ENCODE results near the gene SLC12A1.

Gene SLC12A1

DNA sequence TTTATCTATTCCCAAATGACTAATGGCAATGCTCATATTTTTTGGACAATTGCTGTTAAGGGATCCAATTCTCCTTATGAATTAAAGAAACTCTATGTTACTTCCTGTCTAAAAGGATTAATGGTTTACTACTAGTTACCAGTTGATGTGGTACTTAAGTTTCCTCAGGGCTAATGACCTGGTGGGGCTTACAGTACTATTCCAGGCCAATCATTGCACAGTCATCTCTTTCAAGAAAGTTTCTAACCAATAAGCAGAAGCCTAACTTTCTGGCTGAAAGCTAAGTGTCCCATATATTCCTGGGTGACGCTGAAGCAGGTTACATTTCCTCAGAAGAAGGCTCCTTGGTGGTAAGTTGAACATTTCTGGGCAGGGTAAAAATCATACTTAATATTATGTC is at the start of gene SLC12A1:
SLC12A1 (plus strand) TSS at position 322 of the 400 bp plus-strand sequence. CDS start 1,418 bp downstream, outside the sequence.
- DNase-seq: no peak

GRCh38 chr15:48168616-48169015 is 37.5 kb upstream of the SLC12A1 start:
- no peak for DNase-seq

GRCh38 chr15:48170981-48171380 is 35.1 kb upstream of the SLC12A1 start:
- no peak for DNase-seq

DNA sequence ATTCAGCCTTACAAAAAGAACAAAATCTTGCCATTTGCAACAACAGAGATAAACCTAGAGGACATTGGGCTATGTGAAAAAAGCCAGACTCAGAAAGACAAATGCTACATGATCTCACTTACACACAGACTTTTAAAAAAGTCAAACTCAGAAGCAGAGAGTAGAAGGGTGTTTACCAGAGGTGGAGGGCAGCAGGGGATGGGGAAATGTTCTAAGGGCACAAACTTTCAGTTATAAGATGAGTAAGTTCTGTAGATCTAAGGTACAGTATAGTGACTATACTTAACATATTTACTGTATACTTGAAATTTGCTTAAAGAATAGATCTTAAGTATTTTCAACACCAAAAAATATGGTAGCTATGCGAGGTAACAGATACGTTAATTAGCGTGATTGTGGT is 31.0 kb upstream of the SLC12A1 start:
- DNase-seq: no peak

DNA sequence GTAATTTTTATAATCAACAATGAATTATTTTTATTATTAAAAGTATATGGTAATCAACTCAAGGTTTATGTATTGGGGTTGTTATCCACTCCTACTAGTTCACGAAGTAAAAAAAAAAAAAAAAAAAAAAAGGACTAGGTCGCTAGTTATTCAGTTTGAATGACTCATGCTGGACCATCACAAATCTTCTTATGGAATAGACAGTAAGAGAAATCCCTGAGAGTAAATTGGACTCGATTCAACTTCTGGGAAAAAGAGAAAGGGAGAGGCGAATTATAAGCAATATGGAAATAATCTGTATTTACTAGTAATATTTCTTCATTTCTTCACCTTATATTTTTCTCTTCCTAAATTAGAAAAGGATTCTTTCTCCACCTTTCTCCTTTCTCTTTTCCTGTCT is 30.0 kb upstream of the SLC12A1 start:
- DNase-seq: no peak

DNA sequence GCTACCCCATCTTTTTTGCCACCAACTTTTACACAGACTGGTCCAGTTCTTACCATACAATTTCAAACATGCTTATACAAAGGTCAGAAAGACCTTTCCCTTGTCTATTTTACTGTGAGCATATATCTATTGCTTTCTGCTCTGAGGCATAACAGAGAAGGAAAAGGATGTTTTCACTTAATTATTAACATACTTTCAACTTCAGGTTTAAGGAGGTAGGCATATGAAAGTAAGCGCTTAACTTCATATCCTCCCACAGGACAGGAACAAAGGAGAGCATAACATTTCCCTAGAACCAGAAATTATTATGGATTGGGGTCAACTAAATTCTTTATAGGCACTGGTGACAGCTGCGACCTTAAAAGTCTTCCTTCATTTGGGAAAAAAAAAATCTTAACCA is 29.1 kb upstream of the SLC12A1 start:
- DNase-seq: no peak

DNA sequence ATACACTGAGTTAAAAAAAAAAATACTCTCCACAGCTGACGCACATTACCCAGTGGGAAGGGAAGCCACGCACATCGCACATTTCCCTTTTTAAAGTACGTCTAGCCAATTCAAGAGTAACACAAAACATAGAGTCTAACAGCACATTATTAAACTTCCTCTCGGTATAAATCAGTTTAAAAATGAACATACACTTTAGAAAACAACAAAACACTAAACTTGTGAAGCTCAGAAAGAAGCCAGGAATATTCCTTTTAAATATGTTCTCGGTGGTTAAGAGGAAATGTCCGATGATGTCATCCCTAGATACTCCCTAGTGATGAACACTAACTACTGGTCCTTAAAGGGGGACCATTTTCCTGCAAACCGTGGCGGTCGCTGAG is 28.7 kb upstream of the SLC12A1 start:
- DNase-seq: no peak

- DNase-seq: peak; percentile 57
Measured at GRCh38 chr15:48177766-48178647, 28.1 kb upstream of the SLC12A1 start, which contains the start of gene MYEF2. Gene MYEF2, minus strand, starts transcription at chr15:48178295. Its CDS starts 58 bp downstream, at chr15:48178237.

DNA sequence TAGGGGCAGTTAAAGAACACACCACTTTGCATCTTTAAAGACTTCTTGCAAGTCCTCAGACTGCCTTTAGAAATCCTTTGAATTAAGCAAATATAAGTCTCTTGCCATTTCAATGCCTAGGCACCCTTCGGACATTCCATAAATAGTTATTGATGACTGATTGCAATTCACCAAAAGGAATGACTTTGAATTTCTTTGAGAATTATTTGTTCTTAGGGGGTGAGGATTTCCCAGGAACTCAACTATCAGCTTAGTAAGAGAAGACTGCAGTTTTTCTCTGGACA is 27.5 kb upstream of the SLC12A1 start:
- DNase-seq: no peak

GRCh38 chr15:48182749-48183148 is 23.4 kb upstream of the SLC12A1 start:
- DNase-seq: no peak

DNA sequence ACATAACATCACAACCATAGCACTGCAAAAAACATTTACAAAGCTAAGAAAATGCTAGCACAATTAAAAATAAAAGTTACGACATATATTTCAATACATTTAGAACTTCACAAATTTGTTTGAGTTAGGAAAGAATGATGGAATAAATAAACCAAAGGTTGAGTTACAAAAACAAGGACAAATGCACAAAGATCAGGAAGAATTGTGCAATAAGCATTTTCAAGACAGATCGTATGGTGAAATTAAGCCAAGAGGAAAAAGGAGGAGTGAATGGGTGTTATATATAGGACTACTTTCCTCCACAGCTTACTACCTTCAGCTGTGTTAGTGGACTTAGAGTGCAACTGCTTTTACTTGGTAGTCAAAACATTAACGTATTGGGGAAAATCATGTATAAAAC is 20.6 kb upstream of the SLC12A1 start:
- DNase-seq: no peak

- DNase-seq: no peak
Measured at GRCh38 chr15:48186271-48186670, 19.8 kb upstream of the SLC12A1 start.

- peak; percentile 16 for DNase-seq
Measured at GRCh38 chr15:48190932-48191573, 15.0 kb upstream of the SLC12A1 start.

- DNase-seq: no peak
Measured at GRCh38 chr15:48191574-48192225, 14.4 kb upstream of the SLC12A1 start, which contains the start of gene CTXN2. Gene CTXN2, plus strand, starts transcription at chr15:48191665. Its CDS starts 9,636 bp downstream, at chr15:48201301.

DNA sequence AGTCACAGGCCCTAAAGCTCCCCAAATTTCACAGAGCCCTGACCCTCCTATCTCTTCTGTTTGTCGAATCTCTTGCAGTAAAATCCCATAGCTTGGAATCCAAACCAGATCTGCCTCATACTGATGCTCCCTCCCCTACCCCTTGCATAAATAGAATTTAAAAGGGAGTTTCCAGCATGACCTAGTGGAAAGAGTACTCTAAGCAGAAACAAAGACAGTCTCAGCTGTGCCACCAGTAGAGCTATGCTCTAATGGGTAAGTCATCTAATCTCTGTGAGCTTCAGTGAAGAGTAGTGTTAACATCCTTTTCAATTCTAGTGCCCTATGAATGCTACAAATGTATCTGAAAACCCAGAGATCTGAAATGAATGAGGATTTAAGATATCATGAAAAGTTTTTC is 4.0 kb upstream of the SLC12A1 start:
- no peak for DNase-seq

- no peak for DNase-seq
Measured at GRCh38 chr15:48221261-48221660, 15.2 kb downstream of the SLC12A1 start.

DNA sequence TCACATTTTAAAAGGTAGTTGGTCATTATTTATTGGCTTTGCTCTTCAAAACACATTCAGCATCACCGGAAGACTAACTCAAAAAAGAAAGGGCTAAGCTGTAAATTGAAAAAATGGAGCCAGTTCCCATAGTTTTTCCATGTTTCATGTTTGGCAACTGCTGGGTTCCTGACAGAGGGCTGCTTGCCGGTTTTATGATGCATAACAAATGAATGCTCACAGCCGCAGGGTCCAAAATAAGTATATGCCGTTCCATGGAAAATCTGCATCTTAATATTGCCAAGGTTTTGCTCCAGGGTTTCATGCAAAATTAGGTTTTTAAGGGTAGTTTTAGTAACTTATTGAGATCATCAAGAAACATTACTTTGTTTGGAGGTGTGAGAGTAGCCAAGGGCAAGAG is 15.8 kb downstream of the SLC12A1 start:
- no peak for DNase-seq

- no peak for DNase-seq
Measured at GRCh38 chr15:48222627-48223026, 16.5 kb downstream of the SLC12A1 start.

DNA sequence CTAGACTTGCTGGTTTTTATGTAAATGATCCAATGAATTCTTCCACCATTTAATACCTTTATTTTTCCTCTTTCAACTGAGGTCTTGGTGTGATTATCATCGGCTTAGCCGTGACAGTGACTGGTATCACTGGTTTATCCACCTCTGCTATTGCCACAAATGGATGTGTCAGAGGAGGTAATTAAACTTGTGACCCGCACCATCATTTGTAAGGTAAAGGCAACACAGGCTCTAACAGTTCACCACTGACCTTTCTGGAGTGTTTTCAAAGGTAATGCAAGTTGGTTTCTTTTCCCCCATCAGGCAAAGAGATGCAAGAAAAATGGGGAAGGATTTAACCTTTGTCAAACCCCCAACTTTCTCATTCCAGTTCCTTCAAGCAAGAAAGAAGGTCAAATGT is 19.7 kb downstream of the SLC12A1 start:
- DNase-seq: no peak

DNA sequence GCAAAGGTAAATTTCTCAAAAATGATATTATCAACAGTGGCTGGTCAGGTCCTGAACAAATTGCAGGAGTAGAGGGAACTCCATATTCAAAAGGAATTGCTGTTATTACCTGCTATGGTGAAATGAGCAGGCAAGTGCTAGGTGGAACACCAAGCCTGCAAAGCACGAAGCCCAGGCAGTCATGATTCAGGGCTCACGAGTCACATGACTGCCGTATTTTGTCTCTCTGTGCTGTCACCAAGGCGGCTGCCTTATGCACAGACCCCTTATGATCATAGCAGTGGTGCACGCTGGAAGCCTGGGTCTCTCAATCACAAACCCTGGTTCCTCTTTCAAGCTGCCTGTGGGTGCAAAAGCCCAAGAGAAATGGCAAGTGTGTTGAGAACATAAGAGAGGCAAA is 24.4 kb downstream of the SLC12A1 start:
- no peak for DNase-seq

DNA sequence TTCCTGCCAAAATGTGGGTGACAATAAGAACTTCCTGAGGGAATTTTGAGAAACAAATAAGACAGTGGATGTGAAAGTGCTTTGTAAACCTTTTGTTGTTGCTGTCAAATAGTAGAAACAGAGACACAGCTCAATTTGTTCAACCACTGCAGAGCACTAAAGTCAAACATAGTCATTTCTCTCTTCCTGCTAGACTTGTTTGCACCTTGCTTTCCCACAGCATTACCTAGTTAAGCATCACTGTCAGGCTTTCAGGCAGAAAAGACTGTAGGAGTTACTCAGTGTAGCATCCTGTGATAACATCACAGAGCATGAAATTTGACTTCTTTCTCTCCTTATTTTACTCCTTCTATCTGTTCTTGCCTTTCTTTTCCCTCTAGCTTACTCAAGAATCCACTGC is 27.1 kb downstream of the SLC12A1 start:
- DNase-seq: no peak

DNA sequence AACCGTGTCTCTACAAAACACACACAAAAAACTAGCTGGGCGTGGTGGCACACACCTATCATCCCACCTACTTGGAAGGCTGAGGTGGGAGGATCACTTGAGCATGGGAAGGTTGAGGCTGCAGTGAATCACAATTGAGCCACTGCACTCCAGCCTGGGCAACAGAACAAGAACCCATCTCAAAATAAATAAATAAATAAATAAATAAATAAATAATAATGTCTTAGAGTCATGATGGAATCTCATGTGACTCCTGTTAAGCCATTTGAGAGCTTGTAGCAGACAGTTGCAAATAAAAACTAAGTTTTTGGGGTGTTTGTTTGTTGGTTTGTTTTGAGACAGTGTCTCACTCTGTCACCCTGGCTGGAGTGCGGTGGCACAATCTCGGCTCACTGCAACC is 33.2 kb downstream of the SLC12A1 start:
- no peak for DNase-seq

DNA sequence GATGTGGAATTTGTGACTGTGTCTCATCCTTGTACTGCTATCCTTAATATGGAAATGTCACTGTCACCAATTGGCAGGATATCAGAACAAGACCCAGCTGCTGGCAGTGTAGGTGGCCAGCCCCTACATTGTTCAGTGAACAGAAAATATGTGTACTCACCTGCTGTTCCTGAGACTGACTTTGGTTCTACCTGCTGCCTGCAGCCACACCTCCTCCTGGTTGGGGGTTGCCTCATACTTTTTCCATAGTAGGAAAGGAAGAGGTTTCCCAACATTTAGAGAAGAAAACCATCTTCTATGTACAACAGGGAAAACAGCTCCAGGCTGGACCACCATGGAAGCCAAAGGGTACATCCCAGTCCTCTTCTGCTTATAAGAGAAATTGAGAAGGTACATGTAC is 35.9 kb downstream of the SLC12A1 start:
- no peak for DNase-seq

- no peak for DNase-seq
Measured at GRCh38 chr15:48242535-48242934, 36.4 kb downstream of the SLC12A1 start.
